ENCODE results near the gene XPO1. TPM values are rescaled to one million over a fixed set of nuclear protein-coding genes. Genes with fewer than 3 reads are reported as not detected.
"Not testable (repeated sequence)": the region's sequence is repeated elsewhere in the genome, so short reads cannot be mapped to it uniquely, and the experiment has no call there.

The XPO1 gene
- 124 TPM for polyA plus RNA-seq (2013, experiment 1 of 2; ENCODE audit: insufficient read length)
- polyA plus RNA-seq (2013, experiment 2 of 2; ENCODE audit: insufficient read length): 106 TPM

GRCh38 chr2:61538200-61538919, at the start of gene XPO1:
XPO1 (minus strand) TSS chr2:61538356; CDS start chr2:61533897, 4,459 bp downstream.
- peak; percentile 100 for DNase-seq

- DNase-seq: not testable (repeated sequence)
These were observed 48.8 kb upstream of the XPO1 start for GRCh38 chr2:61586928-61587327.

- DNase-seq: no peak
These were observed 47.2 kb upstream of the XPO1 start for GRCh38 chr2:61585383-61585782.

- not testable (repeated sequence) for DNase-seq
These were observed 46.2 kb upstream of the XPO1 start for GRCh38 chr2:61584368-61584767.

GRCh38 chr2:61582165-61582564, 44.0 kb upstream of the XPO1 start:
- no peak for DNase-seq

- no peak for DNase-seq
These were observed 43.6 kb upstream of the XPO1 start for GRCh38 chr2:61581716-61582115.

GRCh38 chr2:61575447-61575859, 37.3 kb upstream of the XPO1 start:
- DNase-seq: no peak

- no peak for DNase-seq
These were observed 28.4 kb upstream of the XPO1 start for GRCh38 chr2:61566566-61566965.

- DNase-seq: no peak
These were observed 24.5 kb upstream of the XPO1 start for GRCh38 chr2:61562615-61563014.

GRCh38 chr2:61558160-61558559, 20.0 kb upstream of the XPO1 start:
- DNase-seq: no peak

GRCh38 chr2:61557381-61557780, 19.2 kb upstream of the XPO1 start:
- DNase-seq: peak; percentile 16

- DNase-seq: no peak
These were observed 16.4 kb upstream of the XPO1 start for GRCh38 chr2:61554604-61555003.

GRCh38 chr2:61550375-61551209, 12.4 kb upstream of the XPO1 start:
- no peak for DNase-seq

- no peak for DNase-seq
These were observed 11.4 kb upstream of the XPO1 start for GRCh38 chr2:61549546-61549945.

GRCh38 chr2:61543062-61543461, 4.9 kb upstream of the XPO1 start:
- DNase-seq: no peak

GRCh38 chr2:61540167-61540566, 2.0 kb upstream of the XPO1 start:
- not testable (repeated sequence) for DNase-seq

GRCh38 chr2:61538920-61539520, 864 bp upstream of the XPO1 start:
- DNase-seq: no peak

- DNase-seq: no peak
These were observed 281 bp downstream of the XPO1 start for GRCh38 chr2:61537950-61538199.

- DNase-seq: peak; percentile 33
These were observed 743 bp downstream of the XPO1 start for GRCh38 chr2:61537277-61537949.

GRCh38 chr2:61536572-61537276, 1.4 kb downstream of the XPO1 start:
- peak; percentile 92 for DNase-seq

- peak; percentile 18 for DNase-seq
These were observed 2.0 kb downstream of the XPO1 start for GRCh38 chr2:61536180-61536571.

GRCh38 chr2:61535449-61535848, 2.7 kb downstream of the XPO1 start:
- DNase-seq: no peak
